HT1080 (cell line): Measurements from ENCODE around the gene MAGI1. TPM values are rescaled to one million over a fixed set of nuclear protein-coding genes. Genes with fewer than 3 reads are reported as not detected.

Experiments
- DNase-seq: peaks from one replicate; pipeline ENCODE4 v3.0.0-alpha.2; 2015; ENCODE audit warnings: low read depth
- total RNA-seq: library from RNA; depleted of rRNA; stranded (reverse); fragments of >200 nt; shearing (Covaris generic); gene quantifications from 2 replicates; pipeline ENCODE4 v1.2.3, GENCODE V29; 2014

MAGI1 gene
- total RNA-seq, 1 experiment from 2014 or later = 15.2 TPM

- no peak for DNase-seq
These were observed 229.0 kb downstream of the MAGI1 start for GRCh38 chr3:65809641-65810150.

DNA sequence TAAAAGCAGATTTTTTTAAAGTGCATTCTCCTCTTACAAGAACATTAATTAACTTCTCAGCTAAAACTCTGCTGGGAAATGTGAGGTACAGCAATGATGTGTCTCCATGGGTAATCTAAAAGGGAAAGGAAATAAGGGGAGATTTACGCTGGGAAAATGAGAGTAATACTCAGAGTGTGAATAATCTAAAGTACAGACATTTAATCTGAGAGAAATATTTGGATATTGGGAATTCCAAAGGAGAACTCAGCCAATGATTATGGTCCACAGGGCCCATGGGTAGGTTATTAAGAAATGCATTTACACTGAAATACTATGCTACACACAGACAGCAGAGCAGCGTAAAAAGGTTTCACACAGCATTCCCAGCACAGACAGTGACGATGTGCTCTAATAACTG lies 229.9 kb downstream of the MAGI1 start:
- no peak for DNase-seq

- no peak for DNase-seq
These were observed 230.3 kb downstream of the MAGI1 start for GRCh38 chr3:65808407-65808806.

DNA sequence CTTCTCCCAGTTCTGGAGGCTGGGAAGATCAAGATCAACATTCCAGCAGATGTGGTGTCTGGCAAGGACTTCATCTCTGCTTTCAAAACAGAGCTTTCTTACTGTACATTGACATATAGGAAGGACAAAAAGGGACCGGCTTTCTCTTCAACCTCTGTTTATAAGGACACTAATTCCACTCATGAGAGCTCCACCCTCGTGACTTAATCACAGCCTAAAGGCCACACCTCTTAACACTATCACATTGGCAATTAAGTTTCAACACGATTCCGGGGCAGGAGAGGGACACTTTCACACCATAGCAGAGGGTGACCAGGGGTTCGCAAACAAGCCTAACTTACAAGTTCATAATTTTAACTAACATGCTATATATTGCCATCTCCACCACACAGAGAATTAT lies 231.5 kb downstream of the MAGI1 start:
- no peak for DNase-seq

DNA sequence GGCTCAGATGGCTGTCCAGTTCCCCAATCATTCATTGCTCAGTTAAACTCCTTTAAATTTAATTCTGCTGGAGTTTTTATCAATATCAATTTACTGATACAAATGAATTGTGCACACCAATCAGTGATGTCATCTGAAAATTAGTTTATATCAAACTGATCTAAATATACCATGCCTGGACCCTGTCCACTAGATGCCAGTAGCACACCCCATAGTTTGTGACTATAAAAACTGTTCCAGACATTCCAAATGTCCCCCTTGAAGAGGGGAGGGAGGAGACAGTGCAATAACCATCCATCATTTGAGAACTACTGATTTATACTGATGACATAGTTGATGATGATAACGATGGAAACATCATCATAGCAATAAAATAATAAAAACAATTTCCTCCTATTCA lies 232.1 kb downstream of the MAGI1 start:
- no peak for DNase-seq

- no peak for DNase-seq
These were observed 242.0 kb downstream of the MAGI1 start for GRCh38 chr3:65796676-65797075.

DNA sequence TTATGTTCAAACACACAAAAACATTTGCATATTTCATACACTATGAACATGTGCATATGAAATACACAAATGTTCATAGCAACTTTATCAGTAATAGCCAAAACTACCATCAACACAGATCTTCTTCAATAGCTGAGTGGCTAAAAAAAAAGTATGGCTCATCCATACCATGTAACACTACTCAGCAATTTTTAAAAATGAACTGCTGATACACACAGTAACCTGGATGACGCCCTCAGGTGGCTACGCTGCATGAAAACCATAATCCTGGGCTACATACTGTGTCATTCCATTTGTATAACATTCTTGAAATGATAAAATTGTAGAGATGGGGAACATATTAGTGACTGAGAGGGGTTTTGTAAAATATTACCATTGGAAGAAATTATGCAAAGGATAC lies 243.6 kb downstream of the MAGI1 start:
- no peak for DNase-seq

GRCh38 chr3:65793495-65794200 lies 245.1 kb downstream of the MAGI1 start:
- DNase-seq = no peak

DNA sequence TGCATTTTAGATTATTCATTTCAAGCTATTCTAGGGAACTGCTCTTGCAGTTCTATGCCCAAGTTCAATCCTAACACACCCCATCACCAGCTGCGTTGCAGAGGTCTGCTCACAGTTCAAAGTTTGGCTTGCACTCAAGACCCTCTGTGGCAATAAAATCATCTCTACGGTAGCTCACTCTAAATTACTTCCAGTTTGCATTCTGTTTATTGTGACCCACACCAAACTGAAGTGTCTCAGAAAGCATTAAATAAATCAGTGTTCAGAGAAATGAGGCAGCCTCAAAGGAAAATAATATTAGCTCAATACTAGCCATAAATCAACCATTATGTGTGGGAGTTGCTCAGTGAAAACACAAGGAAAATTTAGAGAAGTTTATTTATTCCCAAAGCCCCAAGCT lies 250.3 kb downstream of the MAGI1 start:
- DNase-seq = no peak

DNA sequence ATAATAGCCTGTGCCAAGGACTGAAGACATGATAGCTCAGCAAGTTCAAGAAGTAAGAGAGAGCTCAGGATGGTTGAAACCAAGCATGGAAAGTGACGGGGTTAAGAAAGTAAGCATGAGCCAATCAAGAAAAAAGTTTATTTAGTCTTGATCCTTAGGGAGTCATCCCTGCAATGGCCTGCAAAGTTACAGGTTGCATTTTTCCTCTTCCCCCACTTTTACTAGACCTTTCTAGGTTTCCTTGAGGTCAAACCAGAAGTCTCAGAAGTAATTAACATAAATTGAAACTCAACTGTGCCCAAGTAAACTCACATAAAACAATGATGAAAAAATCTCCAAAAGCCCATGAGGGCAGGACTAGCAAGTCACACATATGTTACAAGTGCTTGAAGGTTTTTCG lies 250.9 kb downstream of the MAGI1 start:
- no peak for DNase-seq

DNA sequence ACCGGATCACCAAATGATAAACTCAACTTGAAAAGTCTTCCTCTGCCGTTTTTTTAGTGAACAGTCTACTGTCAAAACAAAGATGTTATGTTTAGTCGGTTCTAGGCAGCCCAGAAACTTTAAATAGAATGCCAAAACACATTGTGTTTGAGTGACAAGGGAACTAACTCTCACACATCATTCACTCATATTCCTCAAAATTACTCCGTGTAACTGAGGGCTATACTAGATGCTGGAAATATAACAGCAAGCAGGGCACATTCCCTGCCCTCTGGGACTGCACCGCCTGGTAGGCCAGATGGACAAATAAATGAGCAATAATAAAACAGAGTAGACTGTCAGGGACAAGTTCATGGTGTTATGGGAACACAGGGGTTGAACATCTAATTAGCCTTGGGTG lies 251.4 kb downstream of the MAGI1 start:
- no peak for DNase-seq

DNA sequence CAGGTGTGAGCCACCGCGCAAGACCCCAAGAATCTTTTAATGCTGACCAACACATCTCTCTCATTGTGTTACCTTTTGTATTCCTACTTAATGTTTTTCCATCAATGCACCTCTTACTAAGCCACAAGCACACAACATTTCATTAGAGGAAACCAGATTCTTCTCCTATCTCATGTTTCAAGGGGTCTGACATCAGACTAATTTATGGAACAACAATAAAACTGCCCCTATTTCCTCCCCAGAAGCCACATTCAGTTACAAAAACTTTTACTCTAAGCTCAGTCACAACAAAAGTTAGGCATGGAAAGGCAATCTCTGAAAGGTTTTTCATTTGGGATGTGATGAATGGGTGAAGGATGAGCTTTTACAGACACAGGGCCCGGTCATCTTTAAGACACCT lies 251.8 kb downstream of the MAGI1 start:
- DNase-seq = no peak

GRCh38 chr3:65785065-65785645 lies 253.6 kb downstream of the MAGI1 start:
- DNase-seq = peak; percentile 61

DNA sequence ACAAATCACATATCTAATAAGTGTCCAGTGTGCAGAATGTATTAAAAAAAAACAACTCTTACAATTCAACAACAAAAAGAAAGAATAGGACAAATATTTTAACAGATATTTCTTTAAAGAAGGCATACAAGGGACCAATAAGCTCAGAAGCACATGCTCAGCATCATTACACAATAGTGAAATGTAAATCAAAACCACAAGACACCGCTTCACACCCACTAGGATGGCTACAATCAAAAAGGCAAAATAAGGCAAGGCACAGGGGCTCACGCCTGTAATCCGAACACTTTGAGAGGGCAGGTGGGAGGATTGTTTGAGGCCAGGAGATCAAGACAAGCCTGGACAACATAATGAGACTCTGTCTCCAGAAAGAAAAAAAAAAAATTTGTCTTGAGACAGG lies 255.6 kb downstream of the MAGI1 start:
- no peak for DNase-seq

DNA sequence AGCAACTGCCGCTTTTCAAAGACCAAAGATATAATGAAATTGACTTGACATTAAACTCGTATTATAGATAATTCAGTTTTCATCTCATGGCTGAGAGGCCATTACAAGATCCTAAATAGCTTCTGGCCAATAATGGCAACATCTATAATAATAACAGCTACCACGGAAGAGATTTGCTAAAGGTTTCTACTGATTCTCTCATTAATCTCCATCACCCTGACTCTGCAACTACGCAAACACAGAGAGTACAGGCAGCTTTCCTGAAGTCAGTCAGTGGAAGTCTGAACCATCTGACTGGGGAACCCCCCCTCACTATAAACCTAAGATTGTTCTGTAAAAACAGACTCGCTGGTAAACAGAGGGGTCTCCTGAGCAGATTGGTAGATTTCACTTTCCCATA lies 257.1 kb downstream of the MAGI1 start:
- no peak for DNase-seq

GRCh38 chr3:65779390-65779789 lies 259.3 kb downstream of the MAGI1 start:
- DNase-seq = no peak

- peak; percentile 2 for DNase-seq
These were observed 259.8 kb downstream of the MAGI1 start for GRCh38 chr3:65778968-65779367.

DNA sequence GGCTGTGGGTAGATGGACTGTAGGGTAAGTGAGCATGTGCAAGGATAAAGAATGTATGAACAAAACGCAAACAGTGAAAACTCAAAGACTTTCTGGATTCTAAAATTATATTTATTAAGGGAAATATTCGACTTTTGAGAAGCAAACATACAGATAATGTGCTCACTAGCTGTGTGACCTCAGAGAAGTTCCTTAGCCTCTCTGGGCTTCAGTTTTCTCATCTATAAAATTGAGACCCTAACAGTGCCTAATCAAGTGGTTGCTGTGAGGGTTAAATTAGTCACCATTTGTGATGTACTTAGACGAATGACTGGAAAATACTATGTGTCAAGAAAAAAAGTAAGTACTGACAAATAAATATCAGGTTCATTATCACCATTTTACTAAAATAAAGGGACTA lies 261.7 kb downstream of the MAGI1 start:
- no peak for DNase-seq

GRCh38 chr3:65776494-65776893 lies 262.2 kb downstream of the MAGI1 start:
- peak; percentile 4 for DNase-seq

DNA sequence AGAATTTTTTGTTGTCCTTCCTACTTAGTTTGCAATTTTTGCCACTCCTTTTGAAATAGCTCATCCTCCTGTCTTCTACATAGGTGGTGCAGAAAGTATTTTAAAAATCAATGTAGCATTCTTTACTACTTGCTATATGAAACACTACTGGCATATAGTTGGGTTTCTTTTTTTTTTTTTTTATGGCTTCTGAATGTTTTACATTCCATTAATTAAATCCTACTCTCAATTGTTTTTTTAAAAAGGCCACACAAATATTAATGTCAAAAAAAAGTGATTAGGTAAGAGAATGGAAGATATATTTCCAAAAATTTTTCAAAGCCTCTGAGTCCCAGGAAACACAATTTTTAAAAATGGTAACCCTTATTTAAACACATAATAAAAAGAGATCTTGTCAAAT lies 262.6 kb downstream of the MAGI1 start:
- DNase-seq = no peak

GRCh38 chr3:65772758-65773157 lies 266.0 kb downstream of the MAGI1 start:
- DNase-seq = no peak

GRCh38 chr3:65767551-65767950 lies 271.2 kb downstream of the MAGI1 start:
- DNase-seq = no peak

DNA sequence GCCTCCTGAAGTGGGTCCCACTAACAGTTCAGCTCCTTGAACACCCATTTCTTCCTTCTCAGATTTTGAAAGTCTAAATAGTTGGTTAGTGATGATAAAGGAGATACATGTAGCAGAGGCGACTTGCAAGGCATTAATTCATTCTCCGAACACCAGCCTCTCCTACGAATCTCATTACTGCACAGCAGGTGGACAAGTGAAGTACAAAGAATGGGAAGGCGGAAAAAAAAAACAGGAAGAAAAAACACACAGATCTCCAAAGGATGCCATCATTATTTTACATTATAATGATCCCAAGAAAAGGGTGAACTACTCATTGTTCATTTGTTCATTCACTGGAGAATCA lies 276.5 kb downstream of the MAGI1 start:
- DNase-seq = no peak
